RWPE2 (cell line): ENCODE results near the gene RPL3.
A peak's percentile ranks its signal among the peaks of the same experiment; 100 is the strongest.

Experiments
- ATAC-seq: fragments of 200-7000 bp; cut with Tn5 transposase; 3 replicates; pipeline ENCODE4 v1.9.1; 2021; ENCODE audit warnings: low read depth
- DNase-seq: peaks from one replicate; pipeline ENCODE4 v3.0.0-alpha.2; 2020; ENCODE audit warnings: low spot score
- H3K27ac ChIP-seq: fragments of 450-650 bp; 2 replicates; pipeline ENCODE4 v1.5.1; 2017; ENCODE audit warnings: mild to moderate bottlenecking; ENCODE audit not compliant: poor library complexity, severe bottlenecking
- H3K27me3 ChIP-seq: fragments of 250-450 bp; sonication (Bioruptor Pico); 2 replicates; pipeline ENCODE4 v1.5.1; 2021; ENCODE audit warnings: mild to moderate bottlenecking, moderate library complexity; ENCODE audit not compliant: insufficient read depth, poor library complexity, severe bottlenecking
- H3K36me3 ChIP-seq: fragments of 250-450 bp; sonication (Bioruptor Pico); 2 replicates; pipeline ENCODE4 v1.5.1; 2020; ENCODE audit warnings: low read depth, mild to moderate bottlenecking, moderate library complexity
- H3K4me1 ChIP-seq: fragments of 250-450 bp; sonication (Bioruptor Pico); 2 replicates; pipeline ENCODE4 v1.5.1; 2021; ENCODE audit warnings: mild to moderate bottlenecking, moderate library complexity; ENCODE audit not compliant: insufficient read depth, poor library complexity, severe bottlenecking
- H3K4me3 ChIP-seq: fragments of 250-450 bp; sonication (Bioruptor Pico); 2 replicates; pipeline ENCODE4 v1.5.1; 2021; ENCODE audit warnings: mild to moderate bottlenecking, moderate library complexity; ENCODE audit not compliant: severe bottlenecking
- H3K9me3 ChIP-seq: fragments of 250-450 bp; sonication (Bioruptor Pico); 2 replicates; pipeline ENCODE4 v1.5.1; 2021; ENCODE audit warnings: mild to moderate bottlenecking, moderate library complexity; ENCODE audit not compliant: severe bottlenecking
- TF ChIP-seq, protein P1 (sequence below): fragments of 450-650 bp; IDR thresholded peaks from one replicate; pipeline ENCODE4 v1.5.1; 2017; ENCODE audit warnings: mild to moderate bottlenecking, moderate library complexity; ENCODE audit not compliant: poor library complexity, severe bottlenecking

Gene RPL3

DNA sequence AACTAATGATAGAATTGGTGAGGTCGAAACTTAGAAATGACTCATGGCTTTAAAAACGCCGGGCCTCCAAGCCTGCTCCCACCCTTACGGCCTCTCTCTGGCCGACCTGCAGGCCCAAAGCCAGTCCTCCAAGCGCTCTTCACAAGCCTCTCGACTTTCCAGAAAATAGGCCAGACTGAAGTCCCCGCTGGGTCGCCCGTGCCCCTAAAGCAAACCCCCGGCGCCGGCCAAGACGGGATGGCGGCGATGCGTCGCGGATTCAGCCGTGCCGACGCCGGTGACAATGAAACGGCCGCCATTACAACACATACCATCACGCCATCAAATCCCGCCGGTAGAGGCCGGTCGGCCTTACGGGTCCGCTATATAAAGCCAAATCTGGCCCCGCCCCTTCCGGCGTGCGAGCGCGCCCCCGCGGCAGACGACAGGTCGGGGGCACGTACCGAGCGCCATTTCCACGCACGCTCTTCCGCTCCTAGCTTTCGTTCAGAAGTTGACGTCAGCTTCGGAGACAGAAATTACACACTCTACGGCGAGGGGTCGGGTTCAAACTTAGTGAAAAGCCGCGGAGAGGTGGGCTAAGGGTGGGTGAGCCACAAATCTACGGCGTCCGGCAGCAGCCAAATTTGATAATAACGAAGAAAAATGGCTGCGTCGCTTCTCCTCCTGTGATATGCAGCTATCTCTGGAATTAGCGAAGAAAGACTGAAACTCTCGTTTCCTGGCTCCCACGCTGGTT, at the start of gene RPL3:
Gene RPL3 (minus strand): TSS at position 340 of the 739 bp plus-strand sequence. CDS start 26 bp downstream, at position 314.
- H3K4me1 ChIP-seq: peaks cover 28% of the 10 kb centered on the region
- peak; percentile 87 for DNase-seq
- peak within 1 kb of the TSS; percentile 80 for H3K4me3 ChIP-seq
- H3K27ac ChIP-seq: peak within 1 kb of the TSS; percentile 96
- H3K27me3 ChIP-seq: no peaks in the 10 kb centered on the region
- TF ChIP-seq, protein P1, sequence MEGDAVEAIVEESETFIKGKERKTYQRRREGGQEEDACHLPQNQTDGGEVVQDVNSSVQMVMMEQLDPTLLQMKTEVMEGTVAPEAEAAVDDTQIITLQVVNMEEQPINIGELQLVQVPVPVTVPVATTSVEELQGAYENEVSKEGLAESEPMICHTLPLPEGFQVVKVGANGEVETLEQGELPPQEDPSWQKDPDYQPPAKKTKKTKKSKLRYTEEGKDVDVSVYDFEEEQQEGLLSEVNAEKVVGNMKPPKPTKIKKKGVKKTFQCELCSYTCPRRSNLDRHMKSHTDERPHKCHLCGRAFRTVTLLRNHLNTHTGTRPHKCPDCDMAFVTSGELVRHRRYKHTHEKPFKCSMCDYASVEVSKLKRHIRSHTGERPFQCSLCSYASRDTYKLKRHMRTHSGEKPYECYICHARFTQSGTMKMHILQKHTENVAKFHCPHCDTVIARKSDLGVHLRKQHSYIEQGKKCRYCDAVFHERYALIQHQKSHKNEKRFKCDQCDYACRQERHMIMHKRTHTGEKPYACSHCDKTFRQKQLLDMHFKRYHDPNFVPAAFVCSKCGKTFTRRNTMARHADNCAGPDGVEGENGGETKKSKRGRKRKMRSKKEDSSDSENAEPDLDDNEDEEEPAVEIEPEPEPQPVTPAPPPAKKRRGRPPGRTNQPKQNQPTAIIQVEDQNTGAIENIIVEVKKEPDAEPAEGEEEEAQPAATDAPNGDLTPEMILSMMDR: no peak
- H3K36me3 ChIP-seq: peaks cover 48% of the 10 kb centered on the region
- peak; percentile 59 for ATAC-seq
- no peaks in the 10 kb centered on the region for H3K9me3 ChIP-seq

DNA sequence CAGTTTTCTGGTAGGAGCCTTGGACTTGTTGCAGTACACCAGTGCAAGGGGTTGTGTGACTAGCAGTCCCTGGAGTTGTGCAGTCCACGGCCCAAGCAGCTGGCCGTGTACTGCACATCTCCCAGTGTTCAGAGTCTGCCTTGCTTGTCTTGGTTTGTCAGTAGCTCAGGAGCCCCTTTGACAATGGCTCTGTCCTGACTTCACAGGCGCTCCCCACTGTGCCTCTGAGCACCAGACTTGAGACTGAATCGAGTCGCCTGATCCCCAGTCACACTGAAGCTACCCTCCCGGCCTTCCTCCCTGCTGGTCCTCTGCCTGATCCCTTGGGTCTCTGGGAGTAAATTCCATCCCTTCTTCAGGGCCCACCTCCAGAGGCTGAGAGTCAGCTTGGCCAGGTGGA, 49.8 kb upstream of the RPL3 start:
- Histone ChIP-seq H3K9me3 (no peaks in the 10 kb centered on the region), H3K27ac (no peak overlapping the region), H3K27me3 (no peaks in the 10 kb centered on the region), H3K4me1 (no peaks in the 10 kb centered on the region), H3K36me3 (no peaks in the 10 kb centered on the region), H3K4me3 (no peak overlapping the region)
- ATAC-seq (no peak), DNase-seq (no peak)
- TF ChIP-seq, protein P1: no peak

DNA sequence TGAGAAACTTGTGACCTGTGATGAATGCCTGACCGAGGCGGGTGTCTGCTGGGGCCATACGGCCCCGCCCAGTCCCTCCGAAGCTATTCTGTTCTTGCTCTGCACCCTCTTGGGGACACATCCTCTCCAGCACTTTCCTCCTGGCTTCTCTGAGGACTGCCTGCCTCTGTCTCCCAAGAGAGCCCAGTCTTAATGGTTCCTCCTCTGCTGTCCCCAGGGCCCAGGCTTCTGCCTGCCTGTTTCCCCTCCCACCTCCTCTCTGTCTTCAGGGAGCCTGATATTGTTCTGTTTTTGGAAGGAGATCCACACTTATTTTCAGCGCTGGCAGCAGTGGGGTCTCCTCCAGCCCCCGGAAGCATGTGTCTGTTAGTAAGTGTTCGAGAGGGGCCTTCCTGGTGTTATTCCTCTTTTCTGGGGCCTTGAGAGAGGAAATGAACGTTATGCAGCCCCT, 49.1 kb upstream of the RPL3 start:
- Histone ChIP-seq H3K4me3 (no peak overlapping the region), H3K27ac (no peak overlapping the region), H3K36me3 (no peaks in the 10 kb centered on the region), H3K27me3 (no peaks in the 10 kb centered on the region), H3K9me3 (no peaks in the 10 kb centered on the region), H3K4me1 (no peaks in the 10 kb centered on the region)
- ATAC-seq: no peak
- DNase-seq: no peak
- TF ChIP-seq, protein P1: no peak

DNA sequence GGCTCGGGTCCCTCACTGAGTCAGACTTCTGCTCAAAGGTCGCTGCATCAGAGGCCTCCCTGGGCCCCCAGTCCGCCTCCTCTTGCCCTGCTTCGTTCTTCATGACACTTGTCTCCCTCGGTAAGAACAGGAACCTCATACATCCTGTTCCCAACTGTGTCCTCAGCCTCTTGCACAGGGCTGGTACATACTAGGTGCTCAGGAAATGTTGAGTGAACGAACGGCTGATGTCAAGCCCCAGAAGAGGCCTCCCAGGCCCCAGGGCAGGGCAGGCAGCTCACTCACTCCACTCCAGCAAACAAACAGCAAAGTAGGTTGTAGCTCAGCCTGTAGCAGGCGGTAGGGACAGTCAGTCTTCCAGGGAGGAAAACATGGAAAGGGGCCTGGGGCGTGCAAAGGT, 47.6 kb upstream of the RPL3 start:
- H3K4me3 ChIP-seq: no peak overlapping the region
- no peak for DNase-seq
- TF ChIP-seq, protein P1: no peak
- H3K9me3 ChIP-seq: no peaks in the 10 kb centered on the region
- no peaks in the 10 kb centered on the region for H3K27me3 ChIP-seq
- no peaks in the 10 kb centered on the region for H3K36me3 ChIP-seq
- no peak overlapping the region for H3K27ac ChIP-seq
- ATAC-seq: 0 out of 3 replicates have a peak, but pooled peaks have one; percentile 10
- H3K4me1 ChIP-seq: no peaks in the 10 kb centered on the region

DNA sequence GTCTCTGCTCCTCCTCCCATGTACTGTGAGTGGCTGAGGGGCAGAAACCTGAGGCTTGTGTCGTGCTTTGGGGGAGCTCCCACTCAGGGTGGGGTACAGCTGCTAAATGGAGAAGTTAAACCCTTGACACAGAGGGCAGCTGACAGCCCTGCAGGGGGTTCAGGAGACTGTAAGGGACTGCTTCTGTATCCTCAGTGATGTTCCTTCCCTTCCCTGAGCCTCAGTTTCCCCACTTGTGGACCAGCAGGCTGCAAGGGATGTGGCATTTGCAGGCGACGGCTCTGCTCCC, 46.0 kb upstream of the RPL3 start:
- H3K27ac ChIP-seq: no peak overlapping the region
- H3K27me3 ChIP-seq: no peaks in the 10 kb centered on the region
- DNase-seq (no peak), ATAC-seq (no peak)
- H3K4me1 ChIP-seq: no peaks in the 10 kb centered on the region
- TF ChIP-seq, protein P1: no peak
- no peak overlapping the region for H3K4me3 ChIP-seq
- no peaks in the 10 kb centered on the region for H3K36me3 ChIP-seq
- H3K9me3 ChIP-seq: no peaks in the 10 kb centered on the region
